GM23338 (cell line): ENCODE measurements around the gene TMEM187. TPM values are rescaled to one million over a fixed set of nuclear protein-coding genes. Genes with fewer than 3 reads are reported as not detected.

Source experiments
- ATAC-seq: fragments of 200-7000 bp; cut with Tn5 transposase; 3 replicates; pipeline ENCODE4 v1.9.1; 2020
- DNase-seq: peaks from one replicate; pipeline ENCODE4 v3.0.0-alpha.2; 2015; ENCODE audit warnings: low spot score
- H2AFZ ChIP-seq: fragments of 200-600 bp; sonication (generic); 2 replicates; pipeline ENCODE4 v1.8.0; 2016; ENCODE audit warnings: antibody characterized with exemption, mild to moderate bottlenecking, moderate library complexity
- H3F3A ChIP-seq: fragments of 200-600 bp; sonication (generic); replicated peaks from 2 replicates; pipeline ENCODE4 v1.8.0; 2017; ENCODE audit warnings: antibody characterized with exemption, mixed run types, low read depth
- H3K27ac ChIP-seq: fragments of 200-600 bp; sonication (generic); 2 replicates; pipeline ENCODE4 v1.6.1; 2016; ENCODE audit warnings: low read depth
- H3K27me3 ChIP-seq: fragments of 200-600 bp; sonication (generic); 2 replicates; pipeline ENCODE4 v1.8.0; 2016; ENCODE audit warnings: mild to moderate bottlenecking, mixed run types, moderate library complexity; ENCODE audit not compliant: insufficient read depth
- H3K36me3 ChIP-seq: fragments of 200-600 bp; sonication (generic); 2 replicates; pipeline ENCODE4 v1.8.0; 2016; ENCODE audit warnings: mild to moderate bottlenecking; ENCODE audit not compliant: insufficient read depth
- H3K4me1 ChIP-seq: fragments of 200-600 bp; sonication (generic); 2 replicates; pipeline ENCODE4 v1.8.0; 2016; ENCODE audit warnings: mild to moderate bottlenecking, moderate library complexity; ENCODE audit not compliant: insufficient read depth
- H3K4me2 ChIP-seq: fragments of 200-600 bp; sonication (generic); 2 replicates; pipeline ENCODE4 v1.7.1; 2017; ENCODE audit warnings: mixed run types
- H3K4me3 ChIP-seq: fragments of 200-600 bp; sonication (generic); 2 replicates; pipeline ENCODE4 v1.6.1; 2016; ENCODE audit warnings: mixed run types
- H3K79me2 ChIP-seq: fragments of 200-600 bp; sonication (generic); replicated peaks from 2 replicates; pipeline ENCODE4 v1.8.0; 2017; ENCODE audit warnings: mild to moderate bottlenecking; ENCODE audit not compliant: insufficient read depth
- H3K9me2 ChIP-seq: fragments of 200-600 bp; sonication (generic); 2 replicates; pipeline ENCODE4 v1.8.0; 2017; ENCODE audit not compliant: insufficient read depth
- H4K20me1 ChIP-seq: fragments of 200-600 bp; sonication (generic); replicated peaks from 2 replicates; pipeline ENCODE4 v1.8.0; 2017; ENCODE audit warnings: mild to moderate bottlenecking; ENCODE audit not compliant: insufficient read depth
- H3K27ac Mint-ChIP-seq: 2 replicates; pipeline ENCODE4 v1.8.0; 2020; ENCODE audit warnings: inconsistent platforms, mild to moderate bottlenecking, moderate library complexity, mixed read lengths
- H3K27me3 Mint-ChIP-seq: 3 replicates; pipeline ENCODE4 v1.8.0; 2022; ENCODE audit warnings: low read depth, mild to moderate bottlenecking, moderate library complexity, mixed read lengths, inconsistent platforms; ENCODE audit not compliant: insufficient read depth, poor library complexity
- H3K36me3 Mint-ChIP-seq: 3 replicates; pipeline ENCODE4 v1.8.0; 2021; ENCODE audit warnings: low read depth, mild to moderate bottlenecking, inconsistent platforms, moderate library complexity, mixed read lengths
- H3K4me1 Mint-ChIP-seq: 3 replicates; pipeline ENCODE4 v1.8.0; 2020; ENCODE audit warnings: mild to moderate bottlenecking, inconsistent platforms, mixed read lengths
- H3K4me3 Mint-ChIP-seq: 3 replicates; pipeline ENCODE4 v1.8.0; 2021; ENCODE audit warnings: moderate library complexity, mild to moderate bottlenecking, inconsistent platforms, mixed read lengths
- H3K9me3 Mint-ChIP-seq: 3 replicates; pipeline ENCODE4 v1.8.0; 2020; ENCODE audit warnings: moderate library complexity, mild to moderate bottlenecking, inconsistent platforms, mixed read lengths
- CREB1 ChIP-seq: fragments of 250-450 bp; sonication (Bioruptor Pico); IDR thresholded peaks from 2 replicates; pipeline ENCODE4 v1.5.0; 2020; ENCODE audit warnings: low read depth, mild to moderate bottlenecking, moderate library complexity
- EZH2phosphoT487 ChIP-seq: fragments of 200-600 bp; sonication (generic); IDR thresholded peaks from one replicate; pipeline ENCODE4 v1.8.1; 2018; ENCODE audit warnings: antibody characterized with exemption; ENCODE audit not compliant: unreplicated experiment
- JUNB ChIP-seq: IDR thresholded peaks from one replicate; pipeline ENCODE4 v1.6.1; 2016; ENCODE audit warnings: antibody characterized with exemption; ENCODE audit not compliant: unreplicated experiment
- NANOG ChIP-seq: IDR thresholded peaks from 2 replicates; pipeline ENCODE4 v1.6.1; 2016; ENCODE audit warnings: antibody characterized with exemption, borderline replicate concordance
- POLR2AphosphoS5 ChIP-seq: IDR thresholded peaks from 2 replicates; pipeline ENCODE4 v1.6.1; 2016; ENCODE audit warnings: antibody characterized with exemption, low read depth
- REST ChIP-seq: IDR thresholded peaks from one replicate; pipeline ENCODE4 v1.6.1; 2018; ENCODE audit warnings: antibody characterized with exemption; ENCODE audit not compliant: unreplicated experiment
- STAT1 ChIP-seq: IDR thresholded peaks from one replicate; pipeline ENCODE4 v1.6.1; 2016; ENCODE audit warnings: antibody characterized with exemption; ENCODE audit not compliant: unreplicated experiment
- ZNF114 ChIP-seq: fragments of 250-450 bp; sonication (Bioruptor Pico); IDR thresholded peaks from 2 replicates; pipeline ENCODE4 v1.5.0; 2020; ENCODE audit warnings: mild to moderate bottlenecking, moderate library complexity
- ZNF331 ChIP-seq: fragments of 250-450 bp; sonication (Bioruptor Pico); IDR thresholded peaks from 2 replicates; pipeline ENCODE4 v1.5.0; 2020; ENCODE audit warnings: low read depth, mild to moderate bottlenecking, moderate library complexity
- polyA plus RNA-seq: library from polyadenylated mRNA; unstranded; fragments of >200 nt; fragmentation: Nextera tagmentation; extraction: Ambion mirVana; gene quantifications from 2 replicates; pipeline ENCODE4 v1.2.1, GENCODE V29; 2016
- total RNA-seq: library from RNA; depleted of rRNA; stranded (reverse); fragments of >200 nt; shearing (Covaris generic); gene quantifications from 2 replicates; pipeline ENCODE4 v1.2.3, GENCODE V29; 2014
- TF ChIP-seq, protein P1 (sequence below), 2 experiments: fragments of 200-600 bp in 1 of 2; sonication (generic) in 1 of 2; conservative IDR thresholded peaks; 2 replicates each; pipeline versions ENCODE4 v1.5.1 to v1.6.1; 2016 to 2017; ENCODE audit warnings: antibody characterized with exemption in 2 of 2, low read depth in 2 of 2, mild to moderate bottlenecking in 2 of 2, moderate library complexity in 1 of 2
- TF ChIP-seq, protein P2 (sequence below): fragments of 250-450 bp; sonication (Bioruptor Pico); IDR thresholded peaks from 2 replicates; pipeline ENCODE4 v1.5.0; 2020; ENCODE audit warnings: mild to moderate bottlenecking, moderate library complexity

Gene TMEM187
- total and polyA plus RNA-seq, 2 experiments from 2014 or later, result 2.5 to 4.4 TPM

DNA sequence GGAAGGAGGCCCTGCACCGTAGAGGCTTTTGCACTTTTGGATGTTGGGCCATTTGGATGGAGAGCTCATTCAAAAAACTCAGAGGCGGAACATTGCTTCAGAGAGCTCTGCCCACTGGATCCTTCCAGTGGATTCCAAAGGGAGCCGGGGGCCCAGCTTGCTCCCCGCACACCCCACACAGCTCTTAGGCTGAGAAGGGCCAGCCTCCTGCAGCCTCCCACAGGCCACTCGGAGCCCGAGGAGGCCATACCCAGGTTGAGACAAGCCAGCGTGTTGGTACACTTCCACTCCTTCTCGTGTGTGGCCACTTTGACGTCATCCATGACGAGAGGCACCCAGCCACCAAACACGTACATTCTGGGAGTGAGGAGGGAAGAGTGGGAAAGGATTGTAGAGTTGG lies 11.3 kb upstream of the TMEM187 start (continued):
- TF ChIP-seq, protein P1, sequence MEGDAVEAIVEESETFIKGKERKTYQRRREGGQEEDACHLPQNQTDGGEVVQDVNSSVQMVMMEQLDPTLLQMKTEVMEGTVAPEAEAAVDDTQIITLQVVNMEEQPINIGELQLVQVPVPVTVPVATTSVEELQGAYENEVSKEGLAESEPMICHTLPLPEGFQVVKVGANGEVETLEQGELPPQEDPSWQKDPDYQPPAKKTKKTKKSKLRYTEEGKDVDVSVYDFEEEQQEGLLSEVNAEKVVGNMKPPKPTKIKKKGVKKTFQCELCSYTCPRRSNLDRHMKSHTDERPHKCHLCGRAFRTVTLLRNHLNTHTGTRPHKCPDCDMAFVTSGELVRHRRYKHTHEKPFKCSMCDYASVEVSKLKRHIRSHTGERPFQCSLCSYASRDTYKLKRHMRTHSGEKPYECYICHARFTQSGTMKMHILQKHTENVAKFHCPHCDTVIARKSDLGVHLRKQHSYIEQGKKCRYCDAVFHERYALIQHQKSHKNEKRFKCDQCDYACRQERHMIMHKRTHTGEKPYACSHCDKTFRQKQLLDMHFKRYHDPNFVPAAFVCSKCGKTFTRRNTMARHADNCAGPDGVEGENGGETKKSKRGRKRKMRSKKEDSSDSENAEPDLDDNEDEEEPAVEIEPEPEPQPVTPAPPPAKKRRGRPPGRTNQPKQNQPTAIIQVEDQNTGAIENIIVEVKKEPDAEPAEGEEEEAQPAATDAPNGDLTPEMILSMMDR (conservative IDR thresholded peaks at IDR 0.05; ENCODE audit: low read depth in 2 of 2), result no peak
- TF ChIP-seq CREB1 (CRISPR knock-in tag), result no peak
- TF ChIP-seq ZNF331 (CRISPR knock-in tag), result no peak
- TF ChIP-seq REST, result no peak
- no peak for TF ChIP-seq STAT1
- no peak for TF ChIP-seq JUNB
- no peak for TF ChIP-seq NANOG
- no peak for TF ChIP-seq ZNF114 (CRISPR knock-in tag)
- no peak for TF ChIP-seq POLR2AphosphoS5

- Histone ChIP-seq H3K36me3 (no peaks in the 10 kb centered on the region), H4K20me1 (peaks cover 16% of the 10 kb centered on the region), H3K79me2 (peaks cover 57% of the 10 kb centered on the region), H3K9me2 (no peaks in the 10 kb centered on the region), H3K27me3 (no peaks in the 10 kb centered on the region), H3F3A (no peaks in the 10 kb centered on the region), H3K27ac (no peak overlapping the region), H3K4me2 (no peak overlapping the region), H3K4me1 (peaks cover 10% of the 10 kb centered on the region), H3K4me3 (no peak overlapping the region), H2AFZ (no peak overlapping the region)
- Mint-ChIP-seq H3K4me3 (no peak overlapping the region), H3K4me1 (peaks cover 19% of the 10 kb centered on the region), H3K9me3 (no peaks in the 10 kb centered on the region; the same call in 2 of the 3 replicates), H3K27me3 (peaks cover 14% of the 10 kb centered on the region), H3K36me3 (peaks cover 62% of the 10 kb centered on the region), H3K27ac (no peak overlapping the region)
- no peak for DNase-seq
- TF ChIP-seq, protein P2, sequence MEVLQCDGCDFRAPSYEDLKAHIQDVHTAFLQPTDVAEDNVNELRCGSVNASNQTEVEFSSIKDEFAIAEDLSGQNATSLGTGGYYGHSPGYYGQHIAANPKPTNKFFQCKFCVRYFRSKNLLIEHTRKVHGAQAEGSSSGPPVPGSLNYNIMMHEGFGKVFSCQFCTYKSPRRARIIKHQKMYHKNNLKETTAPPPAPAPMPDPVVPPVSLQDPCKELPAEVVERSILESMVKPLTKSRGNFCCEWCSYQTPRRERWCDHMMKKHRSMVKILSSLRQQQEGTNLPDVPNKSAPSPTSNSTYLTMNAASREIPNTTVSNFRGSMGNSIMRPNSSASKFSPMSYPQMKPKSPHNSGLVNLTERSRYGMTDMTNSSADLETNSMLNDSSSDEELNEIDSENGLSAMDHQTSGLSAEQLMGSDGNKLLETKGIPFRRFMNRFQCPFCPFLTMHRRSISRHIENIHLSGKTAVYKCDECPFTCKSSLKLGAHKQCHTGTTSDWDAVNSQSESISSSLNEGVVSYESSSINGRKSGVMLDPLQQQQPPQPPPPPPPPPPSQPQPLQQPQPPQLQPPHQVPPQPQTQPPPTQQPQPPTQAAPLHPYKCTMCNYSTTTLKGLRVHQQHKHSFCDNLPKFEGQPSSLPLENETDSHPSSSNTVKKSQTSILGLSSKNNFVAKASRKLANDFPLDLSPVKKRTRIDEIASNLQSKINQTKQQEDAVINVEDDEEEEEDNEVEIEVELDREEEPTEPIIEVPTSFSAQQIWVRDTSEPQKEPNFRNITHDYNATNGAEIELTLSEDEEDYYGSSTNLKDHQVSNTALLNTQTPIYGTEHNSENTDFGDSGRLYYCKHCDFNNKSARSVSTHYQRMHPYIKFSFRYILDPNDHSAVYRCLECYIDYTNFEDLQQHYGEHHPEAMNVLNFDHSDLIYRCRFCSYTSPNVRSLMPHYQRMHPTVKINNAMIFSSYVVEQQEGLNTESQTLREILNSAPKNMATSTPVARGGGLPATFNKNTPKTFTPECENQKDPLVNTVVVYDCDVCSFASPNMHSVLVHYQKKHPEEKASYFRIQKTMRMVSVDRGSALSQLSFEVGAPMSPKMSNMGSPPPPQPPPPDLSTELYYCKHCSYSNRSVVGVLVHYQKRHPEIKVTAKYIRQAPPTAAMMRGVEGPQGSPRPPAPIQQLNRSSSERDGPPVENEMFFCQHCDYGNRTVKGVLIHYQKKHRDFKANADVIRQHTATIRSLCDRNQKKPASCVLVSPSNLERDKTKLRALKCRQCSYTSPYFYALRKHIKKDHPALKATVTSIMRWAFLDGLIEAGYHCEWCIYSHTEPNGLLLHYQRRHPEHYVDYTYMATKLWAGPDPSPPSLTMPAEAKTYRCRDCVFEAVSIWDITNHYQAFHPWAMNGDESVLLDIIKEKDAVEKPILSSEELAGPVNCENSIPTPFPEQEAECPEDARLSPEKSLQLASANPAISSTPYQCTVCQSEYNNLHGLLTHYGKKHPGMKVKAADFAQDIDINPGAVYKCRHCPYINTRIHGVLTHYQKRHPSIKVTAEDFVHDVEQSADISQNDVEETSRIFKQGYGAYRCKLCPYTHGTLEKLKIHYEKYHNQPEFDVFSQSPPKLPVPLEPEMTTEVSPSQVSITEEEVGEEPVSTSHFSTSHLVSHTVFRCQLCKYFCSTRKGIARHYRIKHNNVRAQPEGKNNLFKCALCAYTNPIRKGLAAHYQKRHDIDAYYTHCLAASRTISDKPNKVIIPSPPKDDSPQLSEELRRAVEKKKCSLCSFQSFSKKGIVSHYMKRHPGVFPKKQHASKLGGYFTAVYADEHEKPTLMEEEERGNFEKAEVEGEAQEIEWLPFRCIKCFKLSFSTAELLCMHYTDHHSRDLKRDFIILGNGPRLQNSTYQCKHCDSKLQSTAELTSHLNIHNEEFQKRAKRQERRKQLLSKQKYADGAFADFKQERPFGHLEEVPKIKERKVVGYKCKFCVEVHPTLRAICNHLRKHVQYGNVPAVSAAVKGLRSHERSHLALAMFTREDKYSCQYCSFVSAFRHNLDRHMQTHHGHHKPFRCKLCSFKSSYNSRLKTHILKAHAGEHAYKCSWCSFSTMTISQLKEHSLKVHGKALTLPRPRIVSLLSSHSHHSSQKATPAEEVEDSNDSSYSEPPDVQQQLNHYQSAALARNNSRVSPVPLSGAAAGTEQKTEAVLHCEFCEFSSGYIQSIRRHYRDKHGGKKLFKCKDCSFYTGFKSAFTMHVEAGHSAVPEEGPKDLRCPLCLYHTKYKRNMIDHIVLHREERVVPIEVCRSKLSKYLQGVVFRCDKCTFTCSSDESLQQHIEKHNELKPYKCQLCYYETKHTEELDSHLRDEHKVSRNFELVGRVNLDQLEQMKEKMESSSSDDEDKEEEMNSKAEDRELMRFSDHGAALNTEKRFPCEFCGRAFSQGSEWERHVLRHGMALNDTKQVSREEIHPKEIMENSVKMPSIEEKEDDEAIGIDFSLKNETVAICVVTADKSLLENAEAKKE (CRISPR knock-in tag), result no peak
- TF ChIP-seq ZNF331 (CRISPR knock-in tag) (no peak), EZH2phosphoT487 (no peak), CREB1 (CRISPR knock-in tag) (no peak)
- no peak for ATAC-seq
Observed at GRCh38 chrX:153963546-153963945, 9.0 kb upstream of the TMEM187 start.
